Muscle of leg (tissue), 11 donors: Measurements from ENCODE around the gene PSMD5. TPM values are rescaled to one million over a fixed set of nuclear protein-coding genes. Genes with fewer than 3 reads are reported as not detected.

Source experiments
- DNase-seq: peaks from one replicate; pipeline ENCODE4 v3.0.0; 2013
- H3K27ac ChIP-seq: one replicate; pipeline ENCODE4 v1.5.1; 2013; ENCODE audit warnings: mild to moderate bottlenecking, low read length, control low read depth
- H3K27me3 ChIP-seq: one replicate; pipeline ENCODE4 v1.6.1; 2013; ENCODE audit warnings: low read length; ENCODE audit not compliant: control insufficient read depth, insufficient read depth
- H3K36me3 ChIP-seq: one replicate; pipeline ENCODE4 v1.6.1; 2013; ENCODE audit warnings: low read length; ENCODE audit not compliant: control insufficient read depth, insufficient read depth
- H3K4me1 ChIP-seq: one replicate; pipeline ENCODE4 v1.6.1; 2013; ENCODE audit warnings: low read length; ENCODE audit not compliant: control insufficient read depth, insufficient read depth
- H3K4me3 ChIP-seq: one replicate; pipeline ENCODE4 v1.5.1; 2013; ENCODE audit warnings: low read length, control low read depth
- H3K9me3 ChIP-seq: replicated peaks from 2 replicates; pipeline ENCODE4 v1.6.1; 2013; ENCODE audit warnings: low read depth, low read length; ENCODE audit not compliant: control insufficient read depth
- WGBS: methylation state at CpG from one replicate; pipeline ENCODE4 v1.1.5; 2013; ENCODE audit warnings: missing lambda C conversion rate; ENCODE audit not compliant: insufficient coverage; 5-methylcytosine and 5-hydroxymethylcytosine counted together
- polyA plus RNA-seq, 8 donors: library from polyadenylated mRNA; unstranded; fragments of 120-200 nt; gene quantifications; one replicate each; pipeline versions ENCODE4 v1.2.1 to v1.2.3, GENCODE V29; 2013; ENCODE audit warnings: inconsistent platforms in 1 of 8, low replicate concordance in 1 of 8; ENCODE audit not compliant: insufficient read length in 8 of 8, insufficient read depth in 1 of 8
- total RNA-seq: library from RNA; stranded (reverse); fragments of 120-200 nt; gene quantifications from one replicate; pipeline ENCODE4 v1.2.4, GENCODE V29; 2013

PSMD5 gene
- total and polyA plus RNA-seq, 9 donors, result 17.1 to 24.9 (median 21.1) TPM

- Histone ChIP-seq H3K4me1 (peaks cover 27% of the 10 kb centered on the region), H3K27me3 (no peaks in the 10 kb centered on the region), H3K9me3 (no peaks in the 10 kb centered on the region), H3K4me3 (no peak overlapping the region), H3K36me3 (peaks cover 72% of the 10 kb centered on the region), H3K27ac (no peak overlapping the region)
- peak; percentile 6 for DNase-seq
- 73% methylated on average over 7 of the region's 7 CpGs for WGBS
Measured at GRCh38 chr9:120857481-120857880, 14.8 kb upstream of the PSMD5 start.

- H3K4me3 ChIP-seq, result no peak overlapping the region
- peaks cover 72% of the 10 kb centered on the region for H3K36me3 ChIP-seq
- H3K9me3 ChIP-seq, result no peaks in the 10 kb centered on the region
- H3K27me3 ChIP-seq, result no peaks in the 10 kb centered on the region
- no peak for DNase-seq
- no peak overlapping the region for H3K27ac ChIP-seq
- peaks cover 27% of the 10 kb centered on the region for H3K4me1 ChIP-seq
- 55% methylated on average over 3 of the region's 4 CpGs for WGBS
Measured at GRCh38 chr9:120856700-120857099, 14.0 kb upstream of the PSMD5 start.

GRCh38 chr9:120855827-120856670, 13.3 kb upstream of the PSMD5 start:
- Histone ChIP-seq H3K9me3 (no peaks in the 10 kb centered on the region), H3K4me3 (no peak overlapping the region), H3K36me3 (peaks cover 72% of the 10 kb centered on the region), H3K4me1 (peaks cover 27% of the 10 kb centered on the region), H3K27me3 (no peaks in the 10 kb centered on the region), H3K27ac (no peak overlapping the region)
- WGBS, result 78% methylated on average over 7 of the region's 7 CpGs
- DNase-seq, result peak; percentile 8

- H3K27ac ChIP-seq, result no peak overlapping the region
- H3K27me3 ChIP-seq, result no peaks in the 10 kb centered on the region
- no peak overlapping the region for H3K4me3 ChIP-seq
- DNase-seq, result peak; percentile 0
- H3K9me3 ChIP-seq, result no peaks in the 10 kb centered on the region
- peaks cover 63% of the 10 kb centered on the region for H3K36me3 ChIP-seq
- WGBS, result no CpG with 5 or more reads among the region's 3 CpGs
- peaks cover 25% of the 10 kb centered on the region for H3K4me1 ChIP-seq
Measured at GRCh38 chr9:120854596-120855327, 12.0 kb upstream of the PSMD5 start.

GRCh38 chr9:120853198-120853597, 10.5 kb upstream of the PSMD5 start:
- Histone ChIP-seq H3K36me3 (peaks cover 56% of the 10 kb centered on the region), H3K4me3 (no peak overlapping the region), H3K27me3 (no peaks in the 10 kb centered on the region), H3K9me3 (no peaks in the 10 kb centered on the region), H3K27ac (no peak overlapping the region), H3K4me1 (peaks cover 20% of the 10 kb centered on the region)
- WGBS, result 77% methylated on average over 3 of the region's 6 CpGs
- no peak for DNase-seq

- WGBS, result 69% methylated on average over 2 of the region's 5 CpGs
- DNase-seq, result no peak
- Histone ChIP-seq H3K4me1 (peaks cover 15% of the 10 kb centered on the region), H3K27me3 (no peaks in the 10 kb centered on the region), H3K36me3 (peaks cover 48% of the 10 kb centered on the region), H3K9me3 (no peaks in the 10 kb centered on the region), H3K4me3 (no peak overlapping the region), H3K27ac (no peak overlapping the region)
Measured at GRCh38 chr9:120852240-120853010, 9.7 kb upstream of the PSMD5 start.

- DNase-seq, result no peak
- 100% methylated on average over 1 of the region's 1 CpG for WGBS
- H3K27me3 ChIP-seq, result no peaks in the 10 kb centered on the region
- H3K4me1 ChIP-seq, result peaks cover 9% of the 10 kb centered on the region
- no peak overlapping the region for H3K27ac ChIP-seq
- H3K36me3 ChIP-seq, result peaks cover 42% of the 10 kb centered on the region
- no peaks in the 10 kb centered on the region for H3K9me3 ChIP-seq
- no peak overlapping the region for H3K4me3 ChIP-seq
Measured at GRCh38 chr9:120851449-120851848, 8.7 kb upstream of the PSMD5 start.

GRCh38 chr9:120850315-120850714, 7.6 kb upstream of the PSMD5 start:
- Histone ChIP-seq H3K27ac (no peak overlapping the region), H3K36me3 (peaks cover 42% of the 10 kb centered on the region), H3K4me1 (no peaks in the 10 kb centered on the region), H3K27me3 (no peaks in the 10 kb centered on the region), H3K4me3 (no peak overlapping the region), H3K9me3 (no peaks in the 10 kb centered on the region)
- no peak for DNase-seq
- 93% methylated on average over 1 of the region's 3 CpGs for WGBS

GRCh38 chr9:120846906-120847305, 4.2 kb upstream of the PSMD5 start:
- no peak for DNase-seq
- no peak overlapping the region for H3K27ac ChIP-seq
- no CpG with 5 or more reads among the region's 1 CpG for WGBS

More at GRCh38 chr9:120846906-120847305, 4.2 kb upstream of the PSMD5 start:
- Histone ChIP-seq H3K36me3 (peaks cover 33% of the 10 kb centered on the region), H3K9me3 (no peaks in the 10 kb centered on the region), H3K27me3 (no peaks in the 10 kb centered on the region), H3K4me1 (peaks cover 10% of the 10 kb centered on the region), H3K4me3 (no peak overlapping the region)
